Spleen (tissue), 7 donors: ENCODE data around the gene NYAP1.

Experiments used
- CTCF ChIP-seq, 11 experiments: fragments of 200-600 bp in 7 of 11; fragments of 450-650 bp in 4 of 11; sonication (generic) in 4 of 11; IDR thresholded peaks in 8 of 11; conservative IDR thresholded peaks in 3 of 11; 1 replicate in 7 of 11; 2 replicates in 4 of 11; pipeline versions ENCODE4 v1.4.0 to v1.8.0; 2016 to 2021; ENCODE audit warnings: antibody characterized with exemption in 11 of 11, inconsistent platforms in 4 of 11, mild to moderate bottlenecking in 1 of 11
- POLR2AphosphoS5 ChIP-seq, 3 donors: sonication (generic); formaldehyde crosslinking; IDR thresholded peaks; one replicate each; pipeline ENCODE4 v1.5.1; 2017; ENCODE audit warnings: antibody characterized with exemption in 3 of 3
- donor health status: DM: no; HTN: no; CAD: no; lungs with moderate emphysema.
- donor health status: DM: no; HTN: no; CAD: no.
- donor health status: DM: no; HTN: no; CAD: no.

- TF ChIP-seq CTCF (IDR thresholded peaks at IDR 0.05 in 8 of 11, conservative IDR thresholded peaks at IDR 0.05 in 3 of 11) (no peak), POLR2AphosphoS5 (IDR thresholded peaks at IDR 0.05) (no peak)
Measured at GRCh38 chr7:100517305-100517704, 33.6 kb downstream of the NYAP1 start.
